Measurements from ENCODE around the gene FNBP1. TPM values are rescaled to one million over a fixed set of nuclear protein-coding genes. Genes with fewer than 3 reads are reported as not detected.

FNBP1 gene
- polyA plus RNA-seq, 2 of the 4 experiments (the other 2 are of a cell fraction) = 10.6 to 15.6 TPM

DNA sequence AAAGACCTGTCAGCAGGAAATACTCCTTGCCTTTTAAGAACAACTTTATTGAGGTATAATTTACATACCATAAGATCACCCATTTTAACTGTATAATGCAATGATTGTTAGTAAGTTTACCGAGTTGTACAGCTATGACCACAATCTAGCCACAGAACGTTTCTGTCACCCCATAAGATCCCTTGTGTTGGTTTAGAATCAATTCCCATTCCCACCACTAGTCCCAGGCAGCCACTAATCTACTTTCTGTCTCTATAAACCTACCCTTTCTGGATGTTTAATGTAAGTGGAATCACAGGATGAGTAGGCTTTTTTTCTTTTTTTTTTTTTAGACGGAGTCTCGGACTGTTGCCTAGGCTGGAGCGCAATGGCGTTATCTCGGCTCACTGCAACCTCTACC is 15.2 kb upstream of the FNBP1 start:
- no peak for TF ChIP-seq CHD4 (IDR thresholded peaks at IDR 0.05; ENCODE audit: borderline replicate concordance)
- TF ChIP-seq ZFP36 (IDR thresholded peaks at IDR 0.05; ENCODE audit: borderline replicate concordance, partially characterized antibody) = no peak
- no peak for TF ChIP-seq MAZ (IDR thresholded peaks at IDR 0.05; ENCODE audit: borderline replicate concordance, low read depth, low read length)
- no peak for TF ChIP-seq HEYL (CRISPR knock-in tag; IDR thresholded peaks at IDR 0.05)
- TF ChIP-seq KDM5A (IDR thresholded peaks at IDR 0.05) = no peak
- TF ChIP-seq TFCP2L1 (CRISPR knock-in tag; IDR thresholded peaks at IDR 0.05) = no peak
- no peak for TF ChIP-seq RFX5 (IDR thresholded peaks at IDR 0.05)
- TF ChIP-seq, protein P1, sequence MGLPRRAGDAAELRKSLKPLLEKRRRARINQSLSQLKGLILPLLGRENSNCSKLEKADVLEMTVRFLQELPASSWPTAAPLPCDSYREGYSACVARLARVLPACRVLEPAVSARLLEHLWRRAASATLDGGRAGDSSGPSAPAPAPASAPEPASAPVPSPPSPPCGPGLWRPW (IDR thresholded peaks at IDR 0.05) = no peak
- TF ChIP-seq JUNB (IDR thresholded peaks at IDR 0.05) = no peak
- TF ChIP-seq HMGXB4 (CRISPR knock-in tag; IDR thresholded peaks at IDR 0.05; ENCODE audit: borderline replicate concordance) = no peak
- TF ChIP-seq, protein P2, sequence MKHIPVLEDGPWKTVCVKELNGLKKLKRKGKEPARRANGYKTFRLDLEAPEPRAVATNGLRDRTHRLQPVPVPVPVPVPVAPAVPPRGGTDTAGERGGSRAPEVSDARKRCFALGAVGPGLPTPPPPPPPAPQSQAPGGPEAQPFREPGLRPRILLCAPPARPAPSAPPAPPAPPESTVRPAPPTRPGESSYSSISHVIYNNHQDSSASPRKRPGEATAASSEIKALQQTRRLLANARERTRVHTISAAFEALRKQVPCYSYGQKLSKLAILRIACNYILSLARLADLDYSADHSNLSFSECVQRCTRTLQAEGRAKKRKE (CRISPR knock-in tag; IDR thresholded peaks at IDR 0.05; ENCODE audit: low read depth) = no peak
- TF ChIP-seq SREBF2 (IDR thresholded peaks at IDR 0.05) = no peak
- no peak for TF ChIP-seq SMC3 (IDR thresholded peaks at IDR 0.05)
- TF ChIP-seq BCL3 (IDR thresholded peaks at IDR 0.05) = no peak
- TF ChIP-seq ZNF302 (CRISPR knock-in tag; IDR thresholded peaks at IDR 0.05) = no peak
- TF ChIP-seq REST (IDR thresholded peaks at IDR 0.05) = no peak
- TF ChIP-seq RNF2 (IDR thresholded peaks at IDR 0.05; ENCODE audit: borderline replicate concordance, low read depth) = no peak
- TF ChIP-seq ESRRA (IDR thresholded peaks at IDR 0.05; ENCODE audit: borderline replicate concordance, low read length) = no peak
- POLR2A ChIA-PET = no interaction called here
- Histone ChIP-seq H3K4me2 (no peak overlapping the region), H3K9me3 (no peaks in the 10 kb centered on the region), H3K4me1 (peaks cover 4% of the 10 kb centered on the region; the same call in 1 of the 3 replicates), H3K27ac (no peak overlapping the region), H3K4me3 (no peak overlapping the region)
- no peak for FAIRE-seq
- 78% methylated on average over 7 of the region's 7 CpGs for WGBS (ENCODE audit: missing lambda C conversion rate)
- peak in 1 of 2 experiments; percentile 52; a peak in 3 of 6 replicates for ATAC-seq
- DNase-seq (ENCODE audit: low read depth in 1 of 2, low spot score in 1 of 2) = peak; percentile 35 to 71
- CTCF ChIA-PET = interaction anchor here (1.2 to 1.3 kb wide), 3 partner anchors 11 to 165 kb away, joined by 3 to 4 read pairs (median 4); no protein-coding TSS in a partner anchor

GRCh38 chr9:130054820-130055219 is 11.8 kb upstream of the FNBP1 start:
- POLR2A ChIA-PET = no interaction called here
- CTCF ChIA-PET = interaction anchor here (1.8 to 2.1 kb wide), 2 partner anchors 10 to 53 kb away, joined by 5 to 6 read pairs; no protein-coding TSS in a partner anchor
- FAIRE-seq = no peak
- TF ChIP-seq HOXB5 (CRISPR knock-in tag; IDR thresholded peaks at IDR 0.05) = no peak
- TF ChIP-seq ZNF302 (CRISPR knock-in tag; IDR thresholded peaks at IDR 0.05) = no peak
- no peak for TF ChIP-seq HMGXB4 (CRISPR knock-in tag; IDR thresholded peaks at IDR 0.05; ENCODE audit: borderline replicate concordance)
- TF ChIP-seq BCL3 (IDR thresholded peaks at IDR 0.05) = no peak
- TF ChIP-seq RFX5 (IDR thresholded peaks at IDR 0.05) = no peak
- no peak for TF ChIP-seq SMC3 (IDR thresholded peaks at IDR 0.05)
- TF ChIP-seq NPAS2 (CRISPR knock-in tag; IDR thresholded peaks at IDR 0.05; ENCODE audit: borderline replicate concordance) = no peak
- TF ChIP-seq RNF2 (IDR thresholded peaks at IDR 0.05; ENCODE audit: borderline replicate concordance, low read depth) = no peak
- TF ChIP-seq RCOR1 (IDR thresholded peaks at IDR 0.05; ENCODE audit: low read depth, low read length) = no peak
- no peak for TF ChIP-seq EHF (CRISPR knock-in tag; IDR thresholded peaks at IDR 0.05)
- TF ChIP-seq BHLHE40 (IDR thresholded peaks at IDR 0.05; ENCODE audit: low read depth, low read length) = no peak
- no peak for TF ChIP-seq HEYL (CRISPR knock-in tag; IDR thresholded peaks at IDR 0.05)
- no peak for TF ChIP-seq KDM1A (IDR thresholded peaks at IDR 0.05; ENCODE audit: low read depth)
- TF ChIP-seq RAD21 (conservative IDR thresholded peaks at IDR 0.05 in 1 of 2, IDR thresholded peaks at IDR 0.05 in 1 of 2) = no peak

More at GRCh38 chr9:130054820-130055219, 11.8 kb upstream of the FNBP1 start:
- H3K27ac ChIP-seq = peak overlapping the region; percentile 92 to 97
- no peak for ATAC-seq
- peak overlapping the region; percentile 84 for H3K4me2 ChIP-seq
- WGBS (ENCODE audit: missing lambda C conversion rate) = 60% methylated on average over 8 of the region's 8 CpGs
- no peak for DNase-seq (ENCODE audit: low read depth in 1 of 2, low spot score in 1 of 2)
- no peaks in the 10 kb centered on the region for H3K9me3 ChIP-seq
- H3K4me3 ChIP-seq = peak overlapping the region; percentile 67
- H3K4me1 ChIP-seq = peaks cover 17% of the 10 kb centered on the region
